HG03565 (cell line): ENCODE results near the gene RPS6KA2.

ENCODE experiments used
- ATAC-seq: cut with Tn5 transposase; IDR thresholded peaks from one replicate; pipeline ENCODE4 v1.9.1; 2021; ENCODE audit warnings: mild to moderate bottlenecking, moderate library complexity; ENCODE audit not compliant: unreplicated experiment

Gene RPS6KA2

DNA sequence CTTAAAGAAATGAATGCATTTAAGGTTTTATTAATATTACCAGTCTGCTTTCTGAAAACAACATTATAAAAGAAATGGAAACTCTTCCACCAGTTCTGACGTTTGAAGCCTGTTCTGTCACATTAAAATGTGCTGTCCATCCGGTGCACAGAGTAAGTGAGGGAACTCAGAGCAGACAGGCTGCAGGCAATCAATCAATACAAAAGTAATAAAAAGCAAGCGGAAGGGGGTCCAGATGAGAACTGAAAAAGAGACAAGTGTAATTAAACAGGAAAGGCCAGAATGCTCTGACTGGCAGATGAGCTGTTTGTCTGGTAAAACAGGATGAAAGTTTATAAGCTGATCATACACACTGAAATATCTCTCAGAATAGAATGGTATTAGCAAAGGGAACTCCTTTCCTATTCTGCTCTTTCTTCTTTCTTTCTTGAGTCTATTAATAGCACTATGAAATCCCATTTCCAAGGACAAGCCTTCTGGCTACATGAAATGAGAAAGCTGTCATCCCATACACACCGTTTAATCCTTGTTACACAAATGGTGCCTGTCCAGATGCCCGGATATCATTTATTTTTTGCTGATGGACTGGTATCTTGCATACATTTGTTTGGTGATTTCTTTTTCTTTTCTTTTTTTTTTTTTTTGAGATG, 134.8 kb downstream of the RPS6KA2 start:
- no peak for ATAC-seq

GRCh38 chr6:166490671-166491500, 136.2 kb downstream of the RPS6KA2 start:
- ATAC-seq = no peak

GRCh38 chr6:166489301-166490155, 137.5 kb downstream of the RPS6KA2 start:
- no peak for ATAC-seq

GRCh38 chr6:166488701-166489100, 138.3 kb downstream of the RPS6KA2 start:
- ATAC-seq = no peak

GRCh38 chr6:166488076-166488685, 138.9 kb downstream of the RPS6KA2 start:
- ATAC-seq = peak; percentile 93

GRCh38 chr6:166487148-166487547, 139.9 kb downstream of the RPS6KA2 start:
- ATAC-seq = no peak

DNA sequence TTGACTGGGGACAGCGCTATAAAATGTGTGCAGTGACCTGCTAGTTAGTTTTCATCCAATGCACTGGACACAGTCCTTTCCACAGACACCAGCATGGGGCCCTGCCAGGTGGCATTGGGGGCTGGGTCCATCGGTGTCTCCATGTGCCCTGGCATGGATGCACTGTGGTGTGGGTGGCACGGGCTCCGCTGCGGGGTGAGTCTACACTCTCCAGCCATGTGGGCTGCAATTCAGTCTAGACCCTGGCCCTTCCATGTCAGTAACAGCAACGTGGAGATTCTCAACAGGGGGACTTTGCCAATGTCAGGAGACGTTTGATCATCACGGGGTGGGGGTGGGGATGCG, 140.5 kb downstream of the RPS6KA2 start:
- ATAC-seq = no peak

DNA sequence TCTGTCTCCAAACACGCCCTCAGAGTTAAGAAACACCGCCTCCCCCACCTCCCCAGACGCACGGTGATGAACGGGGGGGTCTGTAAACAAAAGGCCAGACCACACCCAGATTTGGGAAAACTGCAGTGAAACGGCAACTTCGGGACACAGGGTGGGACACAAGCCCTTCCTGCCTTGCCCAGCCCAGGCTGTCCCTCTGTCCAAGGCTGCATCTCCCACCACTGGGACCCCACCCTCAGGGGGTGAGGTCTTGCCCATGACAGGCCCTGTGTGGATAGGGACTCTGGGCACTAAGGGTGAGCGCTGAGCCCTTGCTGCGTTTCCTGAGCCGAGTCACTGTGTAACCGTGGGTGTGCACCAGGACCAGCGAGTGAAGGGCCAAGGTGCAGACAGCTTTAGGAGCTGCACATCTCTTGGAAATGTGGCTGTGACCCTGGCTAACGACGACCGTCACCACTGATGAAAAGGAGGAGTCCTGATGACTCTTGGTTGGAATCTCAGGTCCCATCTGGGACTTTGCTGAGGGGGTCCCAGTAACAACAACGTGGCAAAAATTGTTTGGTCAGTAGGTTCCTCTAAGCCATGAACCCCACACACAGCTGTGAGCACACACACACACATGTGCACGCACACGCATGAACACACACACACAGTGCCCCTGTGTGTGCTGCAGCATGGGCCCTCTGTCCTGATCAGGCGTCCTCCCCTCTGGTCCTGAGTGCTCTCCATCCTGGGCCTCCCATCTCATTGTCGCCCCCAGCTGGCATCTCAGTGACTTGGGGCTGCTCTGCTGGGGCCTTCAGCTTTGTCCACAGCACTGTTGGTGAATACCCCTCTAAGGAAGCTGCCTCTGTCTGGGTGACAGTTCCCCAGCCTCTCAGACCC, 141.2 kb downstream of the RPS6KA2 start:
- no peak for ATAC-seq

- ATAC-seq = no peak
These were observed 142.2 kb downstream of the RPS6KA2 start for GRCh38 chr6:166484863-166485262.

DNA sequence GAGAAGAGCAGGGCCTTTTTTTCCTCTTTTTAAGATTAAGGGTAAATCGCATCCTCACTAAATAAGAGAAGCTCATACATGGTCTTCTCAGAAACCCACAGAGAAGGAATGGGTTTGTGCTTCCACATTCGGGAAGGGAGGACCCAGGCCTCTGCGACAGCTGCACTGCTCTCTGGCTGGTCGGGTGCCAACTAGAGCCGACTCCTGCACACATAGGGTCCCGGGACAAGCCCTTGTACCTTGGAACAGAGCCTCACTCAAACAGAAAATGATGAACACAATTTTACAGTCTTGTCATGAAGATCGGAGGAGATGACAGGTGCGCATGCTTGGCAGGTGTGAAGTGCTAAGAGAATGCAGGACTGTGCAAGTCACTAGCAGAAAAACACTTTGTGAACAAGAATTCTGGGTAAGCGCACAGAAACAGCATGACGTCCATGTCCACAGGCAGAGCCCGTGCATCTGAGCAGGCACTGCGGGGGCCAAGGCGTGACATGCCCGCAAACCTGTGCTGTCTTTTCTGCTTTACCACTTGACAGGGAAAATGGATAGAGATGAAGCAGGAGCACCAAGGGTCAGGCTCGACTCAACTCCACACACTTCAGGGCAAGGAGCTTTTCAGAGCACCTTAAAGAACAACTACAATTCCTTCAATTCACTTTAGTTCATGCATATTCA, 143.3 kb downstream of the RPS6KA2 start:
- ATAC-seq = no peak

- ATAC-seq = no peak
These were observed 144.0 kb downstream of the RPS6KA2 start for GRCh38 chr6:166483026-166483425.

DNA sequence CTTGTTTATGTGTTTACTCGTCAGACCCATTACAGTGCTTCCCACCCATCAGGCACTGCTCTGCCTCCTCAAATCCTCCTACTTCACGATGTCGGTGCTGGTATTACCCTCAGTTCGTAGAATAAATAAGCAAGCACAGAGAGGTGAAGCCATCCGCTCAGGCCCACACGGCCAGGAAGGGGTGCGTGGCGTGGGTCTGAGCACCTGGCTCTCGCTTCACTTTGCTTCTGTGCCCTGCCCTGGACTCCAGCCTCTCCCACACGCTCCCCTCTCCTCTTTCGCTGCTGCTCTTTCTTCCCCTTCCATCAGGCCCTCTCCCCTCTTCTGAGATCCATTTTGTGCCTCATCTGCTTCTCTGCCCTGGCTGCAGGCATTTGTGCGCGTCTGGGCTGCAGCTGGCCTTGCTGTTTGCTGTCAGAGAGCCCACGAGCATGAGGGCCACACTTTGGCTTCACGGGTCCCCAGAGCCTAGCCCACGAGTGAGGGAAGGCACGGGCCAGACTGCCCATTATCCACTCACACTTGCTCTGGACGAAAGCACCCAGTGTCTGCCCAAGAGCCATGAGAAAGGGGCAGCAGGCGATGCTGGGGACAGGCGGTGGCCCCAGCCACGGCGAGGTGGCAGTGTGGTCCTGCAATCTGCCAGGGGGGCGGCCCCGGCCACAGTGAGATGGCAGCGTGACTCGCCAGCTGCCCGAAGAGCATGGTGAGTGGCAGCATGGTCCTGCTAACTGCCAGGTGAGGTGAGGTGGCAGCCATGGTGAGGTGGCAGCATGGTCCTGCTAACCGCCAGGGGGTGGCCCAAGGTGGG, 148.1 kb downstream of the RPS6KA2 start:
- ATAC-seq = no peak

- no peak for ATAC-seq
These were observed 149.2 kb downstream of the RPS6KA2 start for GRCh38 chr6:166477647-166478365.

- ATAC-seq = no peak
These were observed 150.3 kb downstream of the RPS6KA2 start for GRCh38 chr6:166476634-166477215.

GRCh38 chr6:166476061-166476591, 150.9 kb downstream of the RPS6KA2 start:
- ATAC-seq = no peak

DNA sequence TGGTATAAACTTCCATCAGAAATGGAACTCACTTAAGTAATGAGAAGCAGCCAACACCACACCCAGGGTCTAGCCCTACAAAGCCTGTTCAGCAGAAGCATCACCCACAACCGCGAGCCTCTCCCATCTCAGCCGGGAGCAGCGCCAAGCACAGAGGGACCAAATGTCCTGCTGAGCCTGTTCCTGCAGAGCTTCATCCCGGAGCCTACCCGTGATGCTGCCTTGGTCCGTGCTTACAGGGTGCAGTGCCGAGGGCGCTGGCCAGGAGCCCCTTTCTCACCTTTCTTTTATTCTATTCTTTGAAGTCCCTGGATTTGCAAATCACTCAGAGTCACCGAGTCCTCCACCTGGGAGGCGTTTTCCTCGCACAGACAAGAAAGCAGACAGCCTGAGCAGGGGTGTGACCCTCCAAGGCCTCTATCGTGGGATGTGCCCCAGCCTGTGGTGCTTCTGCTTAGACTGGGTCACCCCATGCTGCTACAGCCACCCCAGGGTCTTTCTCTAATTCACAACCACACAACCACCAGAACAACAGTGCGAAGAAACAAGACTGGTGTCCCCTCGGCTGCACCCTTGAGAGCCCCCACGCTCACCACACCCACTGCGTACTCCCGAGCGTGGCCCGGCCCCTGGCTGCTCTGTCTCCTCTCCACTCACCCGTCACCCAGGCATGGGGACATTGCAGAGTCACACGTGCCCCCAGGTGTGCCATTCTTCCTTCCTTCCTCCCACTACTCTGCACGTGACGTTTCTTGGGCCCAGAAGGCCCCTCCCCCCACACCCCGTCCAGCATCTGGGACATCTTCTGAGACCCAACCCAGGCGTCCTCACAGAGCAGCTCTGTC, 152.1 kb downstream of the RPS6KA2 start:
- no peak for ATAC-seq
